ENCODE results near the gene RNF19B. TPM values are rescaled to one million over a fixed set of nuclear protein-coding genes. Genes with fewer than 3 reads are reported as not detected.
A peak's percentile ranks its signal among the peaks of the same experiment; 100 is the strongest.
"Not testable (repeated sequence)": the region's sequence is repeated elsewhere in the genome, so short reads cannot be mapped to it uniquely, and the experiment has no call there.

Gene RNF19B
- total and polyA plus RNA-seq, 5 donors = 3.8 to 12.5 (median 10.6) TPM

DNA sequence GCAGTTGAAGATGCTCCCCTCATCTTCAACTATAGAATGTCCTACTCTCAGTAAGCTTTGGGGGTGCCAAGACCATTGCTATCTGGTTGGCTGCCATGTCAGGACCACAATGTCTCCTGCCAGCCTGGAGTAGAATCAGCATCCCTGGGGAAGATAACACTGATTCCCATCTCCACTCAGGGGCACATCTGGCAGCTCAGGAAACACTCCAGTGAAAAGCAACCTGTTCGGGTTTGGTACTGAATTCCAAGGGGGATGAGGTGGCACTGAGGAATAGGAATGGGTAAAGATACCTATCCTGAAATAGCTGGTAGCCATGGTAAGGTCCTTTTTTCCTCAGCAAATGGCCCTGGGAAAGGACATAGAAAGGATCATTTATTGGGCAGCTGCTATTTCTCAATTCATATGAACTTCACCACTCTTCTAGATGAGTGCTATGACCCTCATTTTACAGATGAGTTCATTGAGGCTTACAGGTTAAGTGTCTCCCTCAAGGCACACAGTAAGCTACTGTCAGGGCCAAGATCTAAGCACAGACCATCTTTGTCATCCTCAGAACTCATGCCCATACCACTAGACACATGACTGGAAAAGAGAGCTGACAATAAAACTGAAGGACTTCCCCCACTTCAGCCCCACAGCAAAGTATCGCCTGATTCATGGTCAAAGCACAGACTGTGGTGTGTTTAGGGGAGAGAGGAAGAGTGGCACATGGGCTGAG lies 40.7 kb upstream of the RNF19B start:
- intact Hi-C loops (cut with DNase I) = loop anchor here in 2 of 4 donors (10.0 kb wide), 1 partner anchor 70 kb away; no protein-coding TSS in a partner anchor
- 87% methylated on average over 2 of the region's 2 CpGs for WGBS
- no peak overlapping the region for H3K27ac ChIP-seq (ENCODE audit: low read length)

DNA sequence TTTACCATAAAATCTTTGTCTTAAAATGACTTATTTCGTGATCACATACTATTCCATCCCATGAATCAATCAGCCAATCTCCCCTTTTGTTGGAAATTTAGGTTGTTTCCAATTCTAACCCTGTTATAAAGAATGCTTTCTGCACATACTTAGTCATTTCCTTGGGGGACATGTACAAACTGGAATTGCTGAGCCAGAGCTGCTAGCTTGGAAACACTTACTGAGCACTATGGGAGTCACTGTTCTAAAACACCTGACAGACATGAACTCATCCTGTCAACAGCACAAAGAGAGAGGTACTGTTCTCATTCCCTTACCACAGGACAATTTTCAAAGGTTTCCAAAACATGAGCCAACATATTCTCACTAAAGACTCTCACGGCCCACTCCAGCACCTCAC lies 40.0 kb upstream of the RNF19B start:
- DNase-seq (no peak), ATAC-seq (no peak)
- Histone ChIP-seq H3K4me3 (ENCODE audit: low read length) (no peak overlapping the region), H3K27ac (ENCODE audit: low read length) (no peak overlapping the region), H3K4me1 (ENCODE audit: control insufficient read depth, insufficient read depth, low read length) (peaks cover 24% of the 10 kb centered on the region), H3K9me3 (ENCODE audit: control insufficient read depth, low read length) (no peaks in the 10 kb centered on the region), H3K27me3 (ENCODE audit: control insufficient read depth, insufficient read depth) (no peaks in the 10 kb centered on the region)
- 88% methylated on average over 2 of the region's 2 CpGs for WGBS
- intact Hi-C loops (cut with DNase I) = loop anchor here in 2 of 4 donors (10.0 kb wide), 1 partner anchor 70 kb away; no protein-coding TSS in a partner anchor

More for the DNA sequence above, 40.7 kb upstream of the RNF19B start:
- H3K27me3 ChIP-seq (ENCODE audit: control insufficient read depth, insufficient read depth) = no peaks in the 10 kb centered on the region
- peaks cover 25% of the 10 kb centered on the region for H3K4me1 ChIP-seq (ENCODE audit: control insufficient read depth, insufficient read depth, low read length)
- ATAC-seq (no peak), DNase-seq (no peak)
- no peaks in the 10 kb centered on the region for H3K9me3 ChIP-seq (ENCODE audit: control insufficient read depth, low read length)
- H3K4me3 ChIP-seq (ENCODE audit: low read length) = no peak overlapping the region

DNA sequence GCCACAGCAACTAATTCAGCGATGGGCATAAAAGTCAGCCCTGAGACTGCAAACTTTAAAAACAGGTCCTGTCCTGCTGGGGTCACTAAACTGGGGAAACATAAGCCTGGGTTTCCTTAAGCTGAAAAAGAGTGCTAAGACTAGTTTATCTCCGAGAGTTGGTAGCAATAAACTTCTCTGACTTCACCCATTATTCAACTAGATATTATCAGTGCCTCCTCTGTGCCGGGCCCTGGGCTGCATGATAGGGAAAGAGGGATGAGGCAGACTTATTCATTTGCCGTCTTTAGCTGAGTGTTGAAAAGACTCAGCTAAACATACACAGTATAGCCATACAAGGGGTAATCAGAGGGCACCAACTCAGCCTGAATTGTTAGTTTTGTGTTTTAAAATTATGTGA lies 39.0 kb upstream of the RNF19B start:
- ATAC-seq = no peak
- H3K4me1 ChIP-seq (ENCODE audit: control insufficient read depth, insufficient read depth, low read length) = peaks cover 25% of the 10 kb centered on the region
- no peak overlapping the region for H3K4me3 ChIP-seq (ENCODE audit: low read length)
- WGBS = 90% methylated on average over 4 of the region's 4 CpGs
- no peaks in the 10 kb centered on the region for H3K27me3 ChIP-seq (ENCODE audit: control insufficient read depth, insufficient read depth)
- no peak for DNase-seq
- no peaks in the 10 kb centered on the region for H3K9me3 ChIP-seq (ENCODE audit: control insufficient read depth, low read length)
- intact Hi-C loops (cut with DNase I) = loop anchor here in 2 of 4 donors (10.0 kb wide), 1 partner anchor 69 kb away; no protein-coding TSS in a partner anchor
- H3K27ac ChIP-seq (ENCODE audit: low read length) = no peak overlapping the region

DNA sequence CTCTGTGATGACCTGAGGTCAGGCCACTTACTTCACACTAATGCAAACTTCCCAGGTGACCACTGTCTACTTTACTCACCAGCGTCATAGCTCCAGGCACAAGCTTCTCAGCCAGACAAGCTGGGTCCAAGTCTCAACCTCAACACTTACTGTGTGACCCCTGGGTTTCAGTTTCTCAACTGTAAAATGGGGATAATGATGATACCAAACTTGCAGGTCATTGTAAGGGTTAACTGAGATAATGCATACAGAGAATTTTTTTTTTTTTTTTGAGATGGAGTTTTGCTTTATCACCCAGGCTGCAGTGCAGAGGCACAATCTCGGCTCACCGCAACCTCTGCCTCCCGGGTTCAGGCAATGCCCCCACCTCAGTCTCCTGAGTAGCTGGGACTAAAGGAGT lies 37.4 kb upstream of the RNF19B start:
- H3K9me3 ChIP-seq (ENCODE audit: control insufficient read depth, low read length) = no peaks in the 10 kb centered on the region
- intact Hi-C loops (cut with DNase I) = loop anchor here in 2 of 4 donors (10.0 kb wide), 1 partner anchor 67 kb away; no protein-coding TSS in a partner anchor
- no peak overlapping the region for H3K4me3 ChIP-seq (ENCODE audit: low read length)
- DNase-seq (no peak), ATAC-seq (no peak)
- H3K27ac ChIP-seq (ENCODE audit: low read length) = no peak overlapping the region
- WGBS = 85% methylated on average over 4 of the region's 4 CpGs
- H3K4me1 ChIP-seq (ENCODE audit: control insufficient read depth, insufficient read depth, low read length) = peaks cover 27% of the 10 kb centered on the region
- H3K27me3 ChIP-seq (ENCODE audit: control insufficient read depth, insufficient read depth) = no peaks in the 10 kb centered on the region

DNA sequence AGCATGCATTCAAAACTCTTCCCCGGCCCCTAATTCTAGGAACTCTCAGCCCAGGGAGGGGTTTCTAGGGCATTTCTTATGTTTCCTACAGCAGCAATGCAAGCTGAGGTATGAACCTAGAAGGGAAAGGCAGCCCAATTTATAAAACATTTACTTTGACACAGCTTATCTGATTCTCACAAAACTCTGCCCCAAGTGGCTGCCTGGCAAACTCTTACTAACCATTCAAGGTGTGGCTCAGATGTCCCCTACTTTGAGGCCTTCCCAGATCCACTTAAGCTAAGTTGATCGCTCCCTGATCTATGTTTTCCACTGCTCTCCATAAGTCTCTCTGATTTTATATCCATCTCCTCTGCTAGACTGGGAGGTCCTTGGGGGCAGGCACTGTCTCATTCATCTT lies 36.7 kb upstream of the RNF19B start:
- 97% methylated on average over 2 of the region's 2 CpGs for WGBS
- no peak overlapping the region for H3K4me3 ChIP-seq (ENCODE audit: low read length)
- peaks cover 26% of the 10 kb centered on the region for H3K4me1 ChIP-seq (ENCODE audit: control insufficient read depth, insufficient read depth, low read length)
- H3K9me3 ChIP-seq (ENCODE audit: control insufficient read depth, low read length) = no peaks in the 10 kb centered on the region
- intact Hi-C loops (cut with DNase I) = loop anchor here in 2 of 4 donors (10.0 kb wide), 1 partner anchor 66 kb away; no protein-coding TSS in a partner anchor
- H3K27me3 ChIP-seq (ENCODE audit: control insufficient read depth, insufficient read depth) = no peaks in the 10 kb centered on the region
- no peak overlapping the region for H3K27ac ChIP-seq (ENCODE audit: low read length)
- DNase-seq (no peak), ATAC-seq (no peak)

DNA sequence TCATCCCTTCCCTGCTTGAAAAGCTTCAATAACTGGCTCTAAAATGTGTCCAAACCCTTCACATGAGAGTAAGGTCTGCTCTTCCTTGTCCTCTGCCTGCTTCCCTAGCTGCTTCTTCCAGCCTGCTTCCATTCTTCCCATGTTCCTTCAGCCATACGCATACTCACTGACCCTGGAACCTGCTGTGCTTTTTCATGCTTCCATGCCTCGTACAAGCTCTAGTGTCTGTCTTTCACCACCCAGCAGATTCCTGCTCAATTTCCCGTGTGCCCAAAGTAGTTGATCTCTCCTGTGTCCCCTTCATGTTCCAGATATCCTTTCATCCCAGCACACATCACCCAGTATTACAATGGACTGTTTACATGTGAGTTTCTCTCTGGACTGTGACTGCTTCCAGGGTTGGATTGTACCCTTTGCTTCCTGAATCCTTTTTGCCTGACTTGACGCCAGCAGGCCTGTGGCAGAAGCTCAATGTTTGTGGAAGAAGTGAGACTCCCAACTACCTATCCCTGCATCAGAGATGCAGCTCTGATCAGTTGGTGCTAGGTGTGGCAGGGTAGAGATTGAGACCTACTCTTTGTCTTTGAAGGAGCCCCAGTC lies 35.9 kb upstream of the RNF19B start:
- Histone ChIP-seq H3K4me3 (ENCODE audit: low read length) (no peak overlapping the region), H3K4me1 (ENCODE audit: control insufficient read depth, insufficient read depth, low read length) (peaks cover 18% of the 10 kb centered on the region), H3K27me3 (ENCODE audit: control insufficient read depth, insufficient read depth) (no peaks in the 10 kb centered on the region), H3K27ac (ENCODE audit: low read length) (no peak overlapping the region), H3K9me3 (ENCODE audit: control insufficient read depth, low read length) (no peaks in the 10 kb centered on the region)
- WGBS = 74% methylated on average over 4 of the region's 4 CpGs
- no peak for ATAC-seq
- intact Hi-C loops (cut with DNase I) = loop anchor here in 2 of 4 donors (10.0 kb wide), 1 partner anchor 66 kb away; no protein-coding TSS in a partner anchor
- no peak for DNase-seq

DNA sequence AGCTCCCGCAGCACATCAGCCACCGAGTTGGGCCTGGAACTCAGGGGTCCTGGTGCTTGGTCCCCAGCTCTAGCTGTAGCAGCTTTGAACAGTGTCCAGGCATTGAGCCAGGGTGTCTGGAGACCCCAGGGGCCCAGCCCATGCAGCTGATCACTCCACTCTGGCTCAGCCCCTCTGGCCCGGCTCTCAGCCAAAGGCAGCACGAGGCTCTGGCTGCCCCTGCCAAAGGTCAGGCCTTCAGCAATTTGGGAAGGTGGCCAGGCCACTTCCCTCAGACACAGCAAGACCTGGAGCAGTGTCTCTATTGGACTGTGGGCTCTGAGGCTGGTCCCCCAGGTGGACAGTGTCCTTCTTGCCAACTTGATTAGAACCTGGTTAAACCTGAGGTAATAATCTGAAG lies 34.4 kb upstream of the RNF19B start:
- no peak overlapping the region for H3K4me3 ChIP-seq (ENCODE audit: low read length)
- H3K4me1 ChIP-seq (ENCODE audit: control insufficient read depth, insufficient read depth, low read length) = peaks cover 17% of the 10 kb centered on the region
- ATAC-seq = peak; percentile 56 to 59
- no peaks in the 10 kb centered on the region for H3K9me3 ChIP-seq (ENCODE audit: control insufficient read depth, low read length)
- WGBS = 40% methylated on average over 4 of the region's 4 CpGs
- peak; percentile 54 to 85 (median 77) for DNase-seq
- no peak overlapping the region for H3K27ac ChIP-seq (ENCODE audit: low read length)
- no peaks in the 10 kb centered on the region for H3K27me3 ChIP-seq (ENCODE audit: control insufficient read depth, insufficient read depth)
- intact Hi-C loops (cut with DNase I) = no loop called here

DNA sequence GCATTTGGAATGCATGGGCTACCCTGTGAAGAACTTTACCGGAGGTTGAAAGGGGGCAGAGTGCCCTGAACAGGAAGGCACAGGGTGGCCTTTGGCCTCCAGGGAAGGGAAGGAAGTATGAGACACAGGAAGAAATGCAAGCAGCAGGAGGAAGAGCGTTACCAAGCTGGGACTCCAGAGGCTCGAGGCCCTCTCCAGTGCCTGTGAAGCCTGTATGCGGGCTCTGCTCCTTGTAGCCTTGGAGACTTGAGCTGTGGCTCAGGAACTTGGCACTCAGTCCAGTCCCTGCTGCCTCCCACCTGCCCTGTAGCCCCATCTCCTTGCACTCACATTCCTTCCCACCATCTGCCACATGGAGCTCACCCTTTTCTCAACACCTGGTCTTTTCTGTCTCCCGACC lies 33.5 kb upstream of the RNF19B start:
- ATAC-seq = peak; percentile 26 to 51
- Histone ChIP-seq H3K4me3 (ENCODE audit: low read length) (no peak overlapping the region), H3K27me3 (ENCODE audit: control insufficient read depth, insufficient read depth) (no peaks in the 10 kb centered on the region), H3K9me3 (ENCODE audit: control insufficient read depth, low read length) (no peaks in the 10 kb centered on the region), H3K4me1 (ENCODE audit: control insufficient read depth, insufficient read depth, low read length) (peaks cover 20% of the 10 kb centered on the region), H3K27ac (ENCODE audit: low read length) (no peak overlapping the region)
- intact Hi-C loops (cut with DNase I) = no loop called here
- DNase-seq = no peak
- 67% methylated on average over 5 of the region's 5 CpGs for WGBS

DNA sequence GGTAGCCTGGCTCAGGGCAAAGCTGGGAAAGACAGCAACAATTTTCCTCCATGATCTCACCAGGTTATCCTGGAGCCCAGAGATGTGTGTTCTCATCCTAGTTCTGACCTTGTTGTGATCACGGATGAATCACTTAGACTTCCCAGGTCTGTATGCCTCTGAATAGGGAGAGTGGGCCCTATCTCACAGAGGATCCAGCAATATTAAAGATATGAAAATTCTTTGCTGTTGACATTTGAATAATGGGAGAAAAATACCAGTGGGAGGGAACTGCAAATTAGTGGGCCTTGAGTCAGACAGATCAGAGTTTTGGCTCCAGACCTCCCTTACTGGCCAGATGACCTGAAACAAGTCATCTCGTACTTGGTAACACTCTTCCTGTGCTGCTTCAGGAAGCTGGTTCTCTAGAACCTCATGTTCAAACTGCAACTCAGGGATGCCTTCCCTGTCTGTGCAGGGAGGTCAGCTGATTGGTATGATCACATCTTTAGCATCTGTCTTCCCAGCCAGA lies 32.8 kb upstream of the RNF19B start:
- no peaks in the 10 kb centered on the region for H3K27me3 ChIP-seq (ENCODE audit: control insufficient read depth, insufficient read depth)
- no peak overlapping the region for H3K4me3 ChIP-seq (ENCODE audit: low read length)
- DNase-seq = no peak
- H3K9me3 ChIP-seq (ENCODE audit: control insufficient read depth, low read length) = no peaks in the 10 kb centered on the region
- H3K27ac ChIP-seq (ENCODE audit: low read length) = peak overlapping the region; percentile 37
- ATAC-seq = peak in 1 of 2 donors; percentile 26
- WGBS = 38% methylated on average over 2 of the region's 2 CpGs
- peaks cover 26% of the 10 kb centered on the region for H3K4me1 ChIP-seq (ENCODE audit: control insufficient read depth, insufficient read depth, low read length)
- intact Hi-C loops (cut with DNase I) = no loop called here

DNA sequence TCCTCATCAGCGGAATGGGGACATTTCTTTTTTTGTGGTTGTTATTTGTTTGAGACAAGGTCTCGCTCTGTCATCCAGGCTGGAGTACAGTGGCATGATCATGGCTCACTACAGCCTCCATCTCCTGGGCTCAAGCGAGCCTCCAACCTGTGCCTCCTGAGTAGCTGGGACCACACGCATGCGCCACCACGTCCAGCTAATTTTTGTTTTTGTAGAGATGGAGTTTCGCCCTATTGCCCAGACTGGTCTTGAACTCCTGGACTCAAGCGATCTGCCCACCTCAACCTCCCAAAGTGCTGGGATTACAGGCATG lies 28.7 kb upstream of the RNF19B start:
- intact Hi-C loops (cut with DNase I) = not testable (repeated sequence)

More for the DNA sequence above, 28.7 kb upstream of the RNF19B start:
- peaks cover 22% of the 10 kb centered on the region for H3K4me1 ChIP-seq (ENCODE audit: control insufficient read depth, insufficient read depth, low read length)
- WGBS = 94% methylated on average over 8 of the region's 8 CpGs
- not testable (repeated sequence) for H3K27me3 ChIP-seq (ENCODE audit: control insufficient read depth, insufficient read depth); DNase-seq; H3K9me3 ChIP-seq (ENCODE audit: control insufficient read depth, low read length); H3K4me3 ChIP-seq (ENCODE audit: low read length); ATAC-seq; H3K27ac ChIP-seq (ENCODE audit: low read length)

Measured in right cardiac atrium (tissue), 5 donors.